GM12878 (cell line): ENCODE measurements around the gene GPC5. TPM values are rescaled to one million over a fixed set of nuclear protein-coding genes. Genes with fewer than 3 reads are reported as not detected.

ENCODE experiments used
- ATAC-seq: fragments of 200-7000 bp; cut with Tn5 transposase; 3 replicates; pipeline ENCODE4 v1.9.1; 2020; ENCODE audit warnings: mild to moderate bottlenecking, moderate library complexity
- BruUV-seq: library from RNA; stranded (reverse); fragments of 400-500 nt; replicated peaks from 2 replicates; lab custom pipeline; 2021; lab: Mats Ljungman, UMichigan
- CTCF ChIA-PET: fragments of 300-600 bp; sonication (Branson Sonifier 250); formaldehyde crosslinking; extraction: SDS; loops from one replicate; lab custom pipeline; 2021; ENCODE audit warnings: inconsistent platforms; lab: Yijun Ruan, JAX
- POLR2A ChIA-PET: fragments of 350-600 bp; formaldehyde crosslinking; extraction: SDS; loops from one replicate; lab custom pipeline; 2021; ENCODE audit warnings: inconsistent platforms; lab: Charles Lee
- RAD21 ChIA-PET: fragments of 300-600 bp; sonication (Branson Sonifier 250); formaldehyde crosslinking; loops from one replicate; lab custom pipeline; 2023; ENCODE audit warnings: antibody characterized with exemption; ENCODE audit not compliant: unreplicated experiment; lab: Charles Lee
- SMC1A ChIA-PET: fragments of 300-600 bp; sonication (Branson Sonifier 250); formaldehyde crosslinking; loops from one replicate; lab custom pipeline; 2023; ENCODE audit not compliant: unreplicated experiment, uncharacterized antibody; lab: Charles Lee
- DNase-seq: peaks from one replicate; pipeline ENCODE4 v3.0.0-alpha.2; 2011; ENCODE audit warnings: low read depth, low spot score
- FAIRE-seq: peaks from 3 replicates; lab custom pipeline; 2011; peaks lifted over from hg19 to GRCh38; lab: Jason Lieb, UNC
- H2AFZ ChIP-seq: 2 replicates; pipeline ENCODE4 v1.6.0; 2011; ENCODE audit warnings: low read depth, low read length, control low read depth; ENCODE audit not compliant: control insufficient read depth
- H3K27ac ChIP-seq: 2 replicates; pipeline ENCODE4 v1.5.1; 2011; ENCODE audit warnings: control low read depth; ENCODE audit not compliant: control insufficient read depth, insufficient read depth
- H3K27me3 ChIP-seq, 2 experiments: replicated peaks in 1 of 2; 2 replicates each; pipeline versions ENCODE4 v1.6.0 to v1.6.1; 2011; ENCODE audit warnings: low read length in 1 of 2; ENCODE audit not compliant: control insufficient read depth in 2 of 2, insufficient read depth in 2 of 2
- H3K36me3 ChIP-seq, 2 experiments: 2 replicates each; pipeline ENCODE4 v1.5.1; 2011; ENCODE audit warnings: low read length in 1 of 2; ENCODE audit not compliant: control insufficient read depth in 2 of 2, insufficient read depth in 2 of 2
- H3K4me1 ChIP-seq: 2 replicates; pipeline ENCODE4 v1.6.1; 2011; ENCODE audit warnings: mild to moderate bottlenecking, low read length, moderate library complexity, mixed read lengths; ENCODE audit not compliant: control insufficient read depth, insufficient read depth
- H3K4me2 ChIP-seq: 2 replicates; pipeline ENCODE4 v1.6.0; 2011; ENCODE audit warnings: control low read depth; ENCODE audit not compliant: control insufficient read depth, insufficient read depth
- H3K4me3 ChIP-seq: fragments of 200-600 bp; sonication (generic); 2 replicates; pipeline ENCODE4 v1.5.1; 2016
- H3K79me2 ChIP-seq: 2 replicates; pipeline ENCODE4 v1.6.0; 2011; ENCODE audit warnings: low read length; ENCODE audit not compliant: control insufficient read depth, insufficient read depth
- H3K9ac ChIP-seq: 2 replicates; pipeline ENCODE4 v1.8.0; 2011; ENCODE audit warnings: low read length, control low read depth, mixed read lengths; ENCODE audit not compliant: control insufficient read depth, insufficient read depth
- H3K9me3 ChIP-seq: replicated peaks from 3 replicates; pipeline ENCODE4 v1.5.1; 2011; ENCODE audit warnings: mild to moderate bottlenecking, low read length; ENCODE audit not compliant: control insufficient read depth, insufficient read depth
- H4K20me1 ChIP-seq: 2 replicates; pipeline ENCODE4 v1.6.0; 2011; ENCODE audit not compliant: control insufficient read depth, insufficient read depth
- BRCA1 ChIP-seq: IDR thresholded peaks from 2 replicates; pipeline ENCODE4 v1.6.1; 2011; ENCODE audit warnings: low read depth, low read length, improper control_type of control experiment
- FOS ChIP-seq: IDR thresholded peaks from 3 replicates; pipeline ENCODE4 v1.6.1; 2011; ENCODE audit warnings: borderline replicate concordance; ENCODE audit not compliant: insufficient read length; ENCODE audit errors: extremely low read depth
- GATAD2B ChIP-seq: fragments of 450-650 bp; conservative IDR thresholded peaks from 2 replicates; pipeline ENCODE4 v1.6.1; 2017; ENCODE audit warnings: low read depth, mild to moderate bottlenecking, moderate library complexity
- IRF4 ChIP-seq: IDR thresholded peaks from 2 replicates; pipeline ENCODE4 v1.6.1; 2011; ENCODE audit warnings: low read depth, low read length
- MXI1 ChIP-seq: fragments of 150-350 bp; IDR thresholded peaks from 2 replicates; pipeline ENCODE4 v1.6.1; 2011; ENCODE audit warnings: low read depth, mild to moderate bottlenecking, inconsistent platforms, low read length, improper control_type of control experiment
- NR2C1 ChIP-seq: fragments of 450-650 bp; IDR thresholded peaks from 2 replicates; pipeline ENCODE4 v1.6.1; 2017; ENCODE audit warnings: antibody characterized with exemption, mild to moderate bottlenecking, moderate library complexity
- NR2F1 ChIP-seq: fragments of 450-650 bp; conservative IDR thresholded peaks from 2 replicates; pipeline ENCODE4 v1.6.1; 2017; ENCODE audit warnings: mild to moderate bottlenecking
- POLR2AphosphoS2 ChIP-seq: IDR thresholded peaks from 2 replicates; pipeline ENCODE4 v1.6.1; 2011; ENCODE audit warnings: low read depth, mild to moderate bottlenecking, low read length, improper control_type of control experiment, moderate library complexity
- SIX5 ChIP-seq: IDR thresholded peaks from 2 replicates; pipeline ENCODE4 v1.6.1; 2011; ENCODE audit warnings: mild to moderate bottlenecking, low read depth, low read length, moderate library complexity; ENCODE audit not compliant: severe bottlenecking
- SMAD5 ChIP-seq: IDR thresholded peaks from 2 replicates; pipeline ENCODE4 v1.6.1; 2016; ENCODE audit warnings: antibody characterized with exemption, low read depth
- SMARCA5 ChIP-seq: fragments of 450-650 bp; IDR thresholded peaks from 2 replicates; pipeline ENCODE4 v1.6.1; 2017; ENCODE audit warnings: mild to moderate bottlenecking
- SPI1 ChIP-seq: IDR thresholded peaks from 2 replicates; pipeline ENCODE4 v1.6.1; 2011; ENCODE audit warnings: low read depth, mild to moderate bottlenecking, low read length, moderate library complexity, borderline replicate concordance; ENCODE audit not compliant: insufficient read depth
- SRF ChIP-seq, 2 experiments: IDR thresholded peaks; 2 replicates each; pipeline ENCODE4 v1.6.1; 2011; ENCODE audit warnings: low read depth in 2 of 2, low read length in 2 of 2, mild to moderate bottlenecking in 1 of 2, moderate library complexity in 1 of 2
- TCF12 ChIP-seq: IDR thresholded peaks from 2 replicates; pipeline ENCODE4 v1.6.1; 2011; ENCODE audit warnings: low read depth, mild to moderate bottlenecking, low read length
- YY1 ChIP-seq: IDR thresholded peaks from 2 replicates; pipeline ENCODE4 v1.6.1; 2011; ENCODE audit warnings: low read depth, mild to moderate bottlenecking, low read length
- WGBS: methylation state at CpG from one replicate; pipeline ENCODE4 v1.1.6; 2016; ENCODE audit warnings: low lambda C conversion rate; ENCODE audit not compliant: insufficient replicate concordance, insufficient coverage; ENCODE audit errors: missing lambda C conversion rate; 5-methylcytosine and 5-hydroxymethylcytosine counted together
- in situ Hi-C: fragments of 300-500 bp; cut with MboI; formaldehyde crosslinking; loops from 9 replicates; pipeline ENCODE4 v1.14.3; 2018; ENCODE audit warnings: mixed read lengths
- intact Hi-C: fragments of 100-400 bp; cut with micrococcal nuclease; formaldehyde crosslinking; loops from one replicate; pipeline ENCODE4 v1.14.2; 2022; ENCODE audit not compliant: unreplicated experiment
- polyA plus RNA-seq, 11 experiments: library from polyadenylated mRNA; depleted of rRNA in 4 of 11; unstranded in 6 of 11; stranded (reverse) in 5 of 11; fragments of >200 nt; fragmentation: Nextera tagmentation in 4 of 11; fragmentation: Illumina TruSeq in 1 of 11; extraction: Ambion mirVana in 4 of 11; extraction: Trizol in 1 of 11; gene quantifications; 1 replicate in 1 of 11; 2 replicates in 10 of 11; pipeline versions ENCODE4 v1.2.1 to v1.2.3, GENCODE V29; 2011 to 2016; ENCODE audit warnings: inconsistent platforms in 2 of 11, missing spikeins in 2 of 11, low read depth in 1 of 11
- total RNA-seq, 4 experiments: library from RNA; depleted of rRNA in 3 of 4; stranded (reverse); fragments of >200 nt in 3 of 4; fragmentation: Illumina TruSeq in 1 of 4; extraction: Trizol in 1 of 4; gene quantifications; 2 replicates each; pipeline versions ENCODE4 v1.2.1 to v1.2.3, GENCODE V29; 2013 to 2021
- TF ChIP-seq, protein P1 (sequence below): IDR thresholded peaks from 2 replicates; pipeline ENCODE4 v1.6.1; 2012; ENCODE audit warnings: improper control_type of control experiment, low read depth, low read length; ENCODE audit not compliant: insufficient replicate concordance
- TF ChIP-seq, protein P2 (sequence below): IDR thresholded peaks from 2 replicates; pipeline ENCODE4 v1.6.1; 2011; ENCODE audit warnings: low read depth, low read length, improper control_type of control experiment, borderline replicate concordance

Gene GPC5
- total and polyA plus RNA-seq, 10 of the 15 experiments (the other 5 are each of a cell fraction or from before 2014, with no cell fraction given), result 0.05 to 0.87 (median 0.44) TPM; not detected in 1

- Histone ChIP-seq H4K20me1 (no peaks in the 10 kb centered on the region), H3K4me3 (no peak overlapping the region), H3K4me1 (no peaks in the 10 kb centered on the region), H3K36me3 (no peaks in the 10 kb centered on the region), H2AFZ (no peak overlapping the region), H3K27me3 (no peaks in the 10 kb centered on the region), H3K4me2 (no peak overlapping the region), H3K27ac (no peak overlapping the region), H3K79me2 (no peaks in the 10 kb centered on the region), H3K9me3 (no peaks in the 10 kb centered on the region), H3K9ac (no peak overlapping the region)
- FAIRE-seq (no peak), ATAC-seq (no peak), DNase-seq (no peak)
- in situ Hi-C loops (no loop called here), intact Hi-C loops (no loop called here)
- POLR2A ChIA-PET, result no interaction called here
- RAD21 ChIA-PET, result no interaction called here
- BruUV-seq, result no TSS peak
- SMC1A ChIA-PET, result no interaction called here
- TF ChIP-seq SPI1, result no peak
- no peak for TF ChIP-seq POLR2AphosphoS2
- TF ChIP-seq SIX5, result no peak
- no peak for TF ChIP-seq TCF12
- TF ChIP-seq IRF4, result no peak
- TF ChIP-seq SMARCA5, result no peak
- TF ChIP-seq SMAD5, result no peak
- no peak for TF ChIP-seq GATAD2B
- TF ChIP-seq NR2F1, result no peak
- no peak for TF ChIP-seq BRCA1
- TF ChIP-seq SRF (IDR thresholded peaks at IDR 0.05; ENCODE audit: low read depth in 2 of 2, low read length in 2 of 2), result no peak
- TF ChIP-seq, protein P1, sequence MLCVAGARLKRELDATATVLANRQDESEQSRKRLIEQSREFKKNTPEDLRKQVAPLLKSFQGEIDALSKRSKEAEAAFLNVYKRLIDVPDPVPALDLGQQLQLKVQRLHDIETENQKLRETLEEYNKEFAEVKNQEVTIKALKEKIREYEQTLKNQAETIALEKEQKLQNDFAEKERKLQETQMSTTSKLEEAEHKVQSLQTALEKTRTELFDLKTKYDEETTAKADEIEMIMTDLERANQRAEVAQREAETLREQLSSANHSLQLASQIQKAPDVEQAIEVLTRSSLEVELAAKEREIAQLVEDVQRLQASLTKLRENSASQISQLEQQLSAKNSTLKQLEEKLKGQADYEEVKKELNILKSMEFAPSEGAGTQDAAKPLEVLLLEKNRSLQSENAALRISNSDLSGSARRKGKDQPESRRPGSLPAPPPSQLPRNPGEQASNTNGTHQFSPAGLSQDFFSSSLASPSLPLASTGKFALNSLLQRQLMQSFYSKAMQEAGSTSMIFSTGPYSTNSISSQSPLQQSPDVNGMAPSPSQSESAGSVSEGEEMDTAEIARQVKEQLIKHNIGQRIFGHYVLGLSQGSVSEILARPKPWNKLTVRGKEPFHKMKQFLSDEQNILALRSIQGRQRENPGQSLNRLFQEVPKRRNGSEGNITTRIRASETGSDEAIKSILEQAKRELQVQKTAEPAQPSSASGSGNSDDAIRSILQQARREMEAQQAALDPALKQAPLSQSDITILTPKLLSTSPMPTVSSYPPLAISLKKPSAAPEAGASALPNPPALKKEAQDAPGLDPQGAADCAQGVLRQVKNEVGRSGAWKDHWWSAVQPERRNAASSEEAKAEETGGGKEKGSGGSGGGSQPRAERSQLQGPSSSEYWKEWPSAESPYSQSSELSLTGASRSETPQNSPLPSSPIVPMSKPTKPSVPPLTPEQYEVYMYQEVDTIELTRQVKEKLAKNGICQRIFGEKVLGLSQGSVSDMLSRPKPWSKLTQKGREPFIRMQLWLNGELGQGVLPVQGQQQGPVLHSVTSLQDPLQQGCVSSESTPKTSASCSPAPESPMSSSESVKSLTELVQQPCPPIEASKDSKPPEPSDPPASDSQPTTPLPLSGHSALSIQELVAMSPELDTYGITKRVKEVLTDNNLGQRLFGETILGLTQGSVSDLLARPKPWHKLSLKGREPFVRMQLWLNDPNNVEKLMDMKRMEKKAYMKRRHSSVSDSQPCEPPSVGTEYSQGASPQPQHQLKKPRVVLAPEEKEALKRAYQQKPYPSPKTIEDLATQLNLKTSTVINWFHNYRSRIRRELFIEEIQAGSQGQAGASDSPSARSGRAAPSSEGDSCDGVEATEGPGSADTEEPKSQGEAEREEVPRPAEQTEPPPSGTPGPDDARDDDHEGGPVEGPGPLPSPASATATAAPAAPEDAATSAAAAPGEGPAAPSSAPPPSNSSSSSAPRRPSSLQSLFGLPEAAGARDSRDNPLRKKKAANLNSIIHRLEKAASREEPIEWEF, result no peak
- TF ChIP-seq FOS, result no peak
- TF ChIP-seq, protein P2, sequence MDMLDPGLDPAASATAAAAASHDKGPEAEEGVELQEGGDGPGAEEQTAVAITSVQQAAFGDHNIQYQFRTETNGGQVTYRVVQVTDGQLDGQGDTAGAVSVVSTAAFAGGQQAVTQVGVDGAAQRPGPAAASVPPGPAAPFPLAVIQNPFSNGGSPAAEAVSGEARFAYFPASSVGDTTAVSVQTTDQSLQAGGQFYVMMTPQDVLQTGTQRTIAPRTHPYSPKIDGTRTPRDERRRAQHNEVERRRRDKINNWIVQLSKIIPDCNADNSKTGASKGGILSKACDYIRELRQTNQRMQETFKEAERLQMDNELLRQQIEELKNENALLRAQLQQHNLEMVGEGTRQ, result no peak
- TF ChIP-seq YY1, result no peak
- no peak for TF ChIP-seq MXI1
- no peak for TF ChIP-seq NR2C1
- CTCF ChIA-PET, result interaction anchor here (0.6 kb wide), 1 partner anchor 78 kb away, joined by 3 read pairs; no protein-coding TSS in a partner anchor
- 0% methylated on average over 1 of the region's 1 CpG for WGBS
These were observed 867.0 kb downstream of the GPC5 start for GRCh38 chr13:92265408-92265807.
